K562 (cell line): ENCODE measurements around the gene PLCG2. TPM values are rescaled to one million over a fixed set of nuclear protein-coding genes. Genes with fewer than 3 reads are reported as not detected.

Experiments used
- BRD9 ChIP-seq: fragments of 450-650 bp; IDR thresholded peaks from 2 replicates; pipeline ENCODE4 v1.6.1; 2018; ENCODE audit warnings: low read depth; ENCODE audit not compliant: partially characterized antibody
- ETV6 ChIP-seq, 3 experiments: fragments of 150-350 bp in 1 of 3; sonication (generic) in 1 of 3; formaldehyde crosslinking in 1 of 3; IDR thresholded peaks; 2 replicates each; pipeline versions ENCODE4 v1.6.1 to v1.8.0; 2014 to 2022; ENCODE audit warnings: borderline replicate concordance in 2 of 3, low read depth in 2 of 3, antibody characterized with exemption in 1 of 3, low read length in 1 of 3, mild to moderate bottlenecking in 1 of 3, missing genetic modification reagents in 1 of 3
- FUS ChIP-seq: fragments of 200-400 bp; formaldehyde crosslinking; optimal IDR thresholded peaks from 2 replicates; pipeline ENCODE3; 2017; ENCODE audit warnings: low read depth, low read length
- GTF2E2 ChIP-seq: fragments of 200-800 bp; sonication (Bioruptor generic); IDR thresholded peaks from 2 replicates; pipeline ENCODE4 v1.6.1; 2016; ENCODE audit warnings: missing genetic modification characterization, missing compliant biosample characterization
- MEF2A ChIP-seq: IDR thresholded peaks from 2 replicates; pipeline ENCODE4 v1.6.1; 2011; ENCODE audit warnings: low read depth, mild to moderate bottlenecking, low read length, moderate library complexity; ENCODE audit not compliant: control insufficient read depth
- MXI1 ChIP-seq: IDR thresholded peaks from 2 replicates; pipeline ENCODE4 v1.6.1; 2011; ENCODE audit warnings: low read depth, mild to moderate bottlenecking, improper control_type of control experiment, low read length
- NBN ChIP-seq: fragments of 450-650 bp; IDR thresholded peaks from 2 replicates; pipeline ENCODE4 v1.6.1; 2016; ENCODE audit warnings: low read depth, mild to moderate bottlenecking
- POLR2AphosphoS5 ChIP-seq: IDR thresholded peaks from 2 replicates; pipeline ENCODE4 v1.6.1; 2011; ENCODE audit warnings: mild to moderate bottlenecking, low read depth, low read length, moderate library complexity; ENCODE audit not compliant: control insufficient read depth, insufficient read depth
- SMAD3 ChIP-seq: fragments of 450-650 bp; formaldehyde crosslinking; conservative IDR thresholded peaks from 2 replicates; pipeline ENCODE4 v1.4.0; 2020; ENCODE audit warnings: mild to moderate bottlenecking
- SMARCC2 ChIP-seq: fragments of 450-650 bp; IDR thresholded peaks from 2 replicates; pipeline ENCODE4 v1.6.1; 2017; ENCODE audit warnings: antibody characterized with exemption, moderate library complexity, mild to moderate bottlenecking, low read depth
- YBX1 ChIP-seq: fragments of 450-650 bp; IDR thresholded peaks from 2 replicates; pipeline ENCODE4 v1.7.1; 2016; ENCODE audit warnings: mild to moderate bottlenecking
- YY1 ChIP-seq, 3 experiments: IDR thresholded peaks; 2 replicates each; pipeline ENCODE4 v1.6.1; 2011; ENCODE audit warnings: low read length in 2 of 3, mild to moderate bottlenecking in 2 of 3, moderate library complexity in 2 of 3, borderline replicate concordance in 1 of 3, control low read depth in 1 of 3, low read depth in 1 of 3; ENCODE audit not compliant: insufficient read depth in 3 of 3, insufficient replicate concordance in 2 of 3, control insufficient read depth in 1 of 3, insufficient read length in 1 of 3; ENCODE audit errors: extremely low read depth in 1 of 3
- ZNF586 ChIP-seq: fragments of 450-650 bp; formaldehyde crosslinking; conservative IDR thresholded peaks from 2 replicates; pipeline ENCODE4 v1.4.0; 2020; ENCODE audit warnings: mild to moderate bottlenecking, moderate library complexity
- ZNF707 ChIP-seq: fragments of 250-450 bp; sonication (Bioruptor Pico); conservative IDR thresholded peaks from 2 replicates; pipeline ENCODE4 v1.8.0; 2022; ENCODE audit warnings: inconsistent platforms, mild to moderate bottlenecking, moderate library complexity
- polyA plus RNA-seq, 8 experiments: library from polyadenylated mRNA; depleted of rRNA in 4 of 8; stranded (reverse) in 5 of 8; unstranded in 3 of 8; fragments of >200 nt; fragmentation: Nextera tagmentation in 2 of 8; fragmentation: Illumina TruSeq in 1 of 8; extraction: Ambion mirVana in 2 of 8; extraction: Trizol in 1 of 8; gene quantifications; 2 replicates each; pipeline versions ENCODE4 v1.2.1 to v1.2.3, GENCODE V29; 2011 to 2014; ENCODE audit warnings: inconsistent platforms in 1 of 8, missing spikeins in 1 of 8
- total RNA-seq, 7 experiments: library from RNA; depleted of rRNA in 6 of 7; stranded (reverse); fragments of >200 nt in 6 of 7; fragmentation: Illumina TruSeq in 2 of 7; extraction: Trizol in 2 of 7; gene quantifications; 2 replicates each; pipeline versions ENCODE4 v1.2.1 to v1.2.3, GENCODE V29; 2011 to 2021; ENCODE audit warnings: low replicate concordance in 1 of 7
- TF ChIP-seq, protein P1 (sequence below): fragments of 250-450 bp; sonication (Bioruptor Pico); IDR thresholded peaks from 2 replicates; pipeline ENCODE4 v1.8.0; 2021; ENCODE audit warnings: moderate library complexity, mild to moderate bottlenecking, inconsistent platforms
- TF ChIP-seq, protein P2 (sequence below): IDR thresholded peaks from 2 replicates; pipeline ENCODE4 v1.6.1; 2011; ENCODE audit not compliant: insufficient read length; ENCODE audit errors: extremely low read depth
- TF ChIP-seq, protein P3 (sequence below), 2 experiments: fragments of 450-650 bp in 1 of 2; sonication (generic) in 1 of 2; formaldehyde crosslinking; conservative IDR thresholded peaks; 2 replicates each; pipeline versions ENCODE4 v1.4.0 to v1.8.1; 2020 to 2022; ENCODE audit warnings: mild to moderate bottlenecking in 1 of 2, missing genetic modification reagents in 1 of 2
- TF ChIP-seq, protein P4 (sequence below): fragments of 450-650 bp; IDR thresholded peaks from 2 replicates; pipeline ENCODE4 v1.6.1; 2016; ENCODE audit warnings: borderline replicate concordance
- TF ChIP-seq, protein P5 (sequence below): IDR thresholded peaks from 2 replicates; pipeline ENCODE4 v1.6.1; 2016; ENCODE audit warnings: missing genetic modification characterization, missing compliant biosample characterization

PLCG2 gene
- total and polyA plus RNA-seq, 9 of the 15 experiments (the other 6 are each of a cell fraction or from before 2014, with no cell fraction given) = 0.94 to 7.1 (median 3.1) TPM

DNA sequence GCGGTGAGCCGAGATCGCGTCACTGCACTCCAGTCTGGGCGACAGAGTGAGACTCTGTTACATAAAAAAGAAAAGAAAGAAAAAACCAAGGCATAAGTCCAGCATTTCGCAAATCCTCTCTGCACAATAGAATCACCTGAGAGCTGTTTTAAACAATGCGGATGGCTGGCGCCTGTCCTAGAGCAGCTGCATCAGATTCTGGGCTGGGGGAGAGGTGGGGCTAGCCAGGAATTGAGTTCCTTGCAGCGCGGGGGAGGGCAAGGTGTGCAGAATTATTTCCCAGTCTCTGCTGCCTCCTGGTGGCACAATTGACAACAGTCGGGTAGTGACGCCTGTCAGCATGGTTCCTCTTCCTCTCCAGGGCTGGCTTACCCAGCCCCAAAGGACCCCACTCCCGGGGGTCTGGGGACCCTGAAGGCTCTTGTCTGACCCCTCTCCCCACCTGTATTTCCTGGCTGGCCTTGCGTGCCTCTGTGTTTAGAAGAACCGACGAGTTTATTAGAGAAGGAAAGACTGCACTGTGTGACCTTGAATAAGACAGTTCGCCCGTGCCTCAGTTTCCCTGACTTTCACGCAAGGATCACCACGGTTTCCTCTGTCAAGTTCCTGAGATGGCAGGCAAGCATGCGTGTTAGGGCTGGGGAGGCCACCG is 41.1 kb upstream of the PLCG2 start (continued):
- TF ChIP-seq, protein P1, sequence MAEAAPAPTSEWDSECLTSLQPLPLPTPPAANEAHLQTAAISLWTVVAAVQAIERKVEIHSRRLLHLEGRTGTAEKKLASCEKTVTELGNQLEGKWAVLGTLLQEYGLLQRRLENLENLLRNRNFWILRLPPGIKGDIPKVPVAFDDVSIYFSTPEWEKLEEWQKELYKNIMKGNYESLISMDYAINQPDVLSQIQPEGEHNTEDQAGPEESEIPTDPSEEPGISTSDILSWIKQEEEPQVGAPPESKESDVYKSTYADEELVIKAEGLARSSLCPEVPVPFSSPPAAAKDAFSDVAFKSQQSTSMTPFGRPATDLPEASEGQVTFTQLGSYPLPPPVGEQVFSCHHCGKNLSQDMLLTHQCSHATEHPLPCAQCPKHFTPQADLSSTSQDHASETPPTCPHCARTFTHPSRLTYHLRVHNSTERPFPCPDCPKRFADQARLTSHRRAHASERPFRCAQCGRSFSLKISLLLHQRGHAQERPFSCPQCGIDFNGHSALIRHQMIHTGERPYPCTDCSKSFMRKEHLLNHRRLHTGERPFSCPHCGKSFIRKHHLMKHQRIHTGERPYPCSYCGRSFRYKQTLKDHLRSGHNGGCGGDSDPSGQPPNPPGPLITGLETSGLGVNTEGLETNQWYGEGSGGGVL (CRISPR knock-in tag) = no peak
- TF ChIP-seq, protein P2, sequence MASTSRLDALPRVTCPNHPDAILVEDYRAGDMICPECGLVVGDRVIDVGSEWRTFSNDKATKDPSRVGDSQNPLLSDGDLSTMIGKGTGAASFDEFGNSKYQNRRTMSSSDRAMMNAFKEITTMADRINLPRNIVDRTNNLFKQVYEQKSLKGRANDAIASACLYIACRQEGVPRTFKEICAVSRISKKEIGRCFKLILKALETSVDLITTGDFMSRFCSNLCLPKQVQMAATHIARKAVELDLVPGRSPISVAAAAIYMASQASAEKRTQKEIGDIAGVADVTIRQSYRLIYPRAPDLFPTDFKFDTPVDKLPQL = no peak
- TF ChIP-seq ETV6 (IDR thresholded peaks at IDR 0.05; ENCODE audit: borderline replicate concordance in 1 of 2, low read depth in 2 of 2, low read length in 1 of 2) = no peak
- TF ChIP-seq ETV6 (CRISPR knock-in tag; IDR thresholded peaks at IDR 0.05; ENCODE audit: borderline replicate concordance) = no peak
- no peak for TF ChIP-seq YBX1
- TF ChIP-seq, protein P3, sequence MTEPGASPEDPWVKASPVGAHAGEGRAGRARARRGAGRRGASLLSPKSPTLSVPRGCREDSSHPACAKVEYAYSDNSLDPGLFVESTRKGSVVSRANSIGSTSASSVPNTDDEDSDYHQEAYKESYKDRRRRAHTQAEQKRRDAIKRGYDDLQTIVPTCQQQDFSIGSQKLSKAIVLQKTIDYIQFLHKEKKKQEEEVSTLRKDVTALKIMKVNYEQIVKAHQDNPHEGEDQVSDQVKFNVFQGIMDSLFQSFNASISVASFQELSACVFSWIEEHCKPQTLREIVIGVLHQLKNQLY (CRISPR knock-in tag; conservative IDR thresholded peaks at IDR 0.05) = no peak
- TF ChIP-seq SMARCC2 = no peak
- TF ChIP-seq MXI1 = no peak
- no peak for TF ChIP-seq POLR2AphosphoS5
- no peak for TF ChIP-seq ZNF586 (CRISPR knock-in tag)
- peak in 2 of 3 experiments; percentile 15 to 45 for TF ChIP-seq YY1 (IDR thresholded peaks at IDR 0.05; ENCODE audit: borderline replicate concordance in 1 of 3, control insufficient read depth in 1 of 3, extremely low read depth in 1 of 3, insufficient read depth in 3 of 3, insufficient read length in 1 of 3, insufficient replicate concordance in 2 of 3, low read depth in 1 of 3, low read length in 2 of 3)
- TF ChIP-seq BRD9 = no peak
- no peak for TF ChIP-seq ZNF707 (CRISPR knock-in tag)
- TF ChIP-seq, protein P4, sequence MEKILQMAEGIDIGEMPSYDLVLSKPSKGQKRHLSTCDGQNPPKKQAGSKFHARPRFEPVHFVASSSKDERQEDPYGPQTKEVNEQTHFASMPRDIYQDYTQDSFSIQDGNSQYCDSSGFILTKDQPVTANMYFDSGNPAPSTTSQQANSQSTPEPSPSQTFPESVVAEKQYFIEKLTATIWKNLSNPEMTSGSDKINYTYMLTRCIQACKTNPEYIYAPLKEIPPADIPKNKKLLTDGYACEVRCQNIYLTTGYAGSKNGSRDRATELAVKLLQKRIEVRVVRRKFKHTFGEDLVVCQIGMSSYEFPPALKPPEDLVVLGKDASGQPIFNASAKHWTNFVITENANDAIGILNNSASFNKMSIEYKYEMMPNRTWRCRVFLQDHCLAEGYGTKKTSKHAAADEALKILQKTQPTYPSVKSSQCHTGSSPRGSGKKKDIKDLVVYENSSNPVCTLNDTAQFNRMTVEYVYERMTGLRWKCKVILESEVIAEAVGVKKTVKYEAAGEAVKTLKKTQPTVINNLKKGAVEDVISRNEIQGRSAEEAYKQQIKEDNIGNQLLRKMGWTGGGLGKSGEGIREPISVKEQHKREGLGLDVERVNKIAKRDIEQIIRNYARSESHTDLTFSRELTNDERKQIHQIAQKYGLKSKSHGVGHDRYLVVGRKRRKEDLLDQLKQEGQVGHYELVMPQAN = no peak
- no peak for TF ChIP-seq MEF2A
- TF ChIP-seq SMAD3 (CRISPR knock-in tag) = no peak
- TF ChIP-seq NBN = no peak
- no peak for TF ChIP-seq FUS
- no peak for TF ChIP-seq GTF2E2
- TF ChIP-seq, protein P5, sequence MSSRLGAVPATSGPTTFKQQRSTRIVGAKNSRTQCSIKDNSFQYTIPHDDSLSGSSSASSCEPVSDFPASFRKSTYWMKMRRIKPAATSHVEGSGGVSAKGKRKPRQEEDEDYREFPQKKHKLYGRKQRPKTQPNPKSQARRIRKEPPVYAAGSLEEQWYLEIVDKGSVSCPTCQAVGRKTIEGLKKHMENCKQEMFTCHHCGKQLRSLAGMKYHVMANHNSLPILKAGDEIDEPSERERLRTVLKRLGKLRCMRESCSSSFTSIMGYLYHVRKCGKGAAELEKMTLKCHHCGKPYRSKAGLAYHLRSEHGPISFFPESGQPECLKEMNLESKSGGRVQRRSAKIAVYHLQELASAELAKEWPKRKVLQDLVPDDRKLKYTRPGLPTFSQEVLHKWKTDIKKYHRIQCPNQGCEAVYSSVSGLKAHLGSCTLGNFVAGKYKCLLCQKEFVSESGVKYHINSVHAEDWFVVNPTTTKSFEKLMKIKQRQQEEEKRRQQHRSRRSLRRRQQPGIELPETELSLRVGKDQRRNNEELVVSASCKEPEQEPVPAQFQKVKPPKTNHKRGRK (tag) = no peak
